ENCODE measurements around the gene RBMS3. TPM values are rescaled to one million over a fixed set of nuclear protein-coding genes. Genes with fewer than 3 reads are reported as not detected.

The RBMS3 gene
- total RNA-seq, 1 donor from 2014 or later, result 23.7 TPM

DNA sequence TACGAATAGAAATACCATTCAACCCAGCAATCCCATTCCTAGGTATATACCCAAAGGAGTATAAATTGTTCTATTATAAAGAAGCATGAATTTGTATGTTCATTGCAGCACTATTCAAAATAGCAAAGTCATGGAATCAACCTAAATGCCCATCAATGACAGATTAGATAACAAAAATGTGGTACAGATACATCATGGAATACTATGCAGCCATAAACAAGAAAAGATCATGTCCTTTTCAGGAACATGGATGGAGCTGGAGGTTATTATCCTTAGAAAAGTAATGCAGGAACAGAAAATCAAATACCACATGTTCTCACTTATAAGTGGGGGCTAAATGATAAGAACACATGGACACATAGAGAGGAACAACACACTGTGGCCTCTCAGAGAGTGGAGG is 571.9 kb downstream of the RBMS3 start:
- no peak for DNase-seq (ENCODE audit: low read depth)

DNA sequence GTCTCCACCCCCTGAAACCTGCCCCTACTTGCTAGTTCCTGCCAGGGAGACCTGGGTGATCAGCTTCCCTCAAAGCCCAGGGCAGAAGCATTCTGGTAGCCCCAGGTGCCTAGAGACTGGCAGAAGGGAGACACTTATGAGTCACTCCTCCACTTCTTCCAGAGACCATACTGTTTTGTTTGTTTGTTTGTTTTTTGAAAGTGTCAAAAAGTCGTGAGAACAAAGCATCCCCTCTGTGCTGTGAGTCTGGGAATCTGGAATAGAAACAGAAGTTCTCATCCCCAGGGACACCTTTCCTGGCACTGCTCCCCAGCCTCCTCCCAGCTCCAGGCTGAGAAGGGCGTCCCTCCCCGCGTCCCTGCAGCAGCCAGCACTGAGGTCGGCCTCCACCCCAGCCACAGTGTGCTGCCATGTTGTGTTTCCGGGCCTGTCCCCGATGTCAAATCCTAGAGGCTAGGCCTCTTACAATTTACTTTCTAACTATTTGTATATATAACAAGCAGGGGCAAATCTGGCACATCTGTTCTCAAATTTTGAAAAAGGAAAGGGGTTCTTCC is 573.0 kb downstream of the RBMS3 start:
- no peak for DNase-seq (ENCODE audit: low read depth)
- Histone ChIP-seq H3K36me3 (ENCODE audit: control insufficient read depth, insufficient read depth, low read length) (no peaks in the 10 kb centered on the region), H3K4me3 (ENCODE audit: low read depth, low read length) (no peak overlapping the region), H3K27me3 (ENCODE audit: control insufficient read depth, insufficient read depth, low read length) (no peaks in the 10 kb centered on the region)
- TF ChIP-seq, protein P1, sequence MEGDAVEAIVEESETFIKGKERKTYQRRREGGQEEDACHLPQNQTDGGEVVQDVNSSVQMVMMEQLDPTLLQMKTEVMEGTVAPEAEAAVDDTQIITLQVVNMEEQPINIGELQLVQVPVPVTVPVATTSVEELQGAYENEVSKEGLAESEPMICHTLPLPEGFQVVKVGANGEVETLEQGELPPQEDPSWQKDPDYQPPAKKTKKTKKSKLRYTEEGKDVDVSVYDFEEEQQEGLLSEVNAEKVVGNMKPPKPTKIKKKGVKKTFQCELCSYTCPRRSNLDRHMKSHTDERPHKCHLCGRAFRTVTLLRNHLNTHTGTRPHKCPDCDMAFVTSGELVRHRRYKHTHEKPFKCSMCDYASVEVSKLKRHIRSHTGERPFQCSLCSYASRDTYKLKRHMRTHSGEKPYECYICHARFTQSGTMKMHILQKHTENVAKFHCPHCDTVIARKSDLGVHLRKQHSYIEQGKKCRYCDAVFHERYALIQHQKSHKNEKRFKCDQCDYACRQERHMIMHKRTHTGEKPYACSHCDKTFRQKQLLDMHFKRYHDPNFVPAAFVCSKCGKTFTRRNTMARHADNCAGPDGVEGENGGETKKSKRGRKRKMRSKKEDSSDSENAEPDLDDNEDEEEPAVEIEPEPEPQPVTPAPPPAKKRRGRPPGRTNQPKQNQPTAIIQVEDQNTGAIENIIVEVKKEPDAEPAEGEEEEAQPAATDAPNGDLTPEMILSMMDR (IDR thresholded peaks at IDR 0.05; ENCODE audit: insufficient read depth, low read length, poor library complexity, severe bottlenecking), result no peak

More for the DNA sequence above, 571.9 kb downstream of the RBMS3 start:
- TF ChIP-seq, protein P1 (IDR thresholded peaks at IDR 0.05; ENCODE audit: insufficient read depth, low read length, poor library complexity, severe bottlenecking), result no peak
- H3K36me3 ChIP-seq (ENCODE audit: control insufficient read depth, insufficient read depth, low read length), result no peaks in the 10 kb centered on the region
- no peaks in the 10 kb centered on the region for H3K27me3 ChIP-seq (ENCODE audit: control insufficient read depth, insufficient read depth, low read length)
- H3K4me3 ChIP-seq (ENCODE audit: low read depth, low read length), result no peak overlapping the region

DNA sequence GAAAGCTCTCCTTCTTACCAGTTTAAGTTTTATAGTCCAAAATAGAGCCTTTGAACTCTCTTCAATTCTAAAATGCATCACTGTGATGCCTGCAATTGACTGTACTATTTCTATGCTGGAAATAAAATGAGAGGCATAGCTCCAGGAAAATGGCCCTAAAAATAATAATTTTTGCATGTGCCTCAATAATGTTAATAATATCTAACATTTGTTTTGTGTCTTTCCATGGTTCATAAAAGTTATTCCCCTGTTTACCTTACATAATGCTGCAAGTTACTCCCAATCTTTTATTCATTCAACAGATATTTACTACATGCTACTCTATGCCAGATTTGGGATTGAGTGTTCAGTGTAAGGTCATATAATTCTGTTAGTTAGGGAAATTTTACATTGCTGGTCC is 574.0 kb downstream of the RBMS3 start:
- no peaks in the 10 kb centered on the region for H3K36me3 ChIP-seq (ENCODE audit: control insufficient read depth, insufficient read depth, low read length)
- DNase-seq (ENCODE audit: low read depth), result no peak

DNA sequence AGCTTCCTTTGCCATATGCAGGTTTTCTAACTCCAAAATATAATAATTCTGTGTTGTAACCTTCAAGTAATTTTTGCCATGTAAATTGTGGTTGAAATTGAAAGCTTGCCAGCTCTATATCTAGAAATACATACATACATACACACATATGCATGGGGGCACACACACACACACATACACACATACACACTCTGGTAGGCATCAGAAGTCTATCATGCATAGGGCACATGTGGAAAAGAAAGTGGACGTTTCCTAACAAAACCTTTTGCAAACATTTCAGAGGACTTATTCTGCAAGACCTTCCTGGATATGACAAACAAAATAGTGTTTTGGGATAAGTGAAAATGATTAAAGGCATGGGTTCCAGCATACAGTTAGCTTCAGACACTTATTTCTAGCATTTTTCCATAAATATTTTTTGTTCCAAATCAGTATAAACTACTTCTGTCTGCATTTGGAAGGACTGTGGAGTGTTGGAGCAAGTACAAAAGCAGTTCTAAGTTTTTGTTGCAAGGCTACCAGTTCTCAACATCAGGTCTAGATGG is 578.9 kb downstream of the RBMS3 start:
- no peak overlapping the region for H3K4me3 ChIP-seq (ENCODE audit: low read depth, low read length)
- no peaks in the 10 kb centered on the region for H3K36me3 ChIP-seq (ENCODE audit: control insufficient read depth, insufficient read depth, low read length)
- DNase-seq (ENCODE audit: low read depth), result no peak
- H3K27me3 ChIP-seq (ENCODE audit: control insufficient read depth, insufficient read depth, low read length), result no peaks in the 10 kb centered on the region
- TF ChIP-seq, protein P1 (IDR thresholded peaks at IDR 0.05; ENCODE audit: insufficient read depth, low read length, poor library complexity, severe bottlenecking), result no peak

More for the DNA sequence above, 574.0 kb downstream of the RBMS3 start:
- Histone ChIP-seq H3K4me3 (ENCODE audit: low read depth, low read length) (no peak overlapping the region), H3K27me3 (ENCODE audit: control insufficient read depth, insufficient read depth, low read length) (no peaks in the 10 kb centered on the region)
- TF ChIP-seq, protein P1 (IDR thresholded peaks at IDR 0.05; ENCODE audit: insufficient read depth, low read length, poor library complexity, severe bottlenecking), result no peak

DNA sequence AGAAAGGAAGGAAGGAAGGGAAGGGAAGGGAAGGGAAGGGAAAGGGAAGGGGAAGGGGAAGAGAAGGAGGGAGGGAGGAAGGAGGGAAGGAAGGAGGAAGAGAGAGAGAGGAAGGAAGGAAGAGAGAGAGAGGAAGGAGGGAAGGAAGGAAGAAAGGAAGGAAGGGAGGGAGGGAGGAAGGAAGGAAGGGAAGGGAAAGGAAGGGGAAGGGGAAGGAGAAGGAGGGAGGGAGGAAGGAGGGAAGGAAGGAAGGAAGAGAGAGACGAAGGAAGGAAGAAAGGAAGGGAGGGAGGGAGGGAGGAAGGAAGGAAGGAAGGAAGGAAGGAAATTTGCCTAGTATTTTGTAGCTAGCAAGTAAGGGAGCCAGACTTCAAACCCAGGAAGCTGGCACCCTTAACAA is 583.9 kb downstream of the RBMS3 start:
- Histone ChIP-seq H3K4me3 (ENCODE audit: low read depth, low read length) (no peak overlapping the region), H3K27me3 (ENCODE audit: control insufficient read depth, insufficient read depth, low read length) (no peaks in the 10 kb centered on the region), H3K36me3 (ENCODE audit: control insufficient read depth, insufficient read depth, low read length) (no peaks in the 10 kb centered on the region)
- TF ChIP-seq, protein P1 (IDR thresholded peaks at IDR 0.05; ENCODE audit: insufficient read depth, low read length, poor library complexity, severe bottlenecking), result no peak
- no peak for DNase-seq (ENCODE audit: low read depth)
